ENCODE results near the gene AXIN1. TPM values are rescaled to one million over a fixed set of nuclear protein-coding genes. Genes with fewer than 3 reads are reported as not detected.

The AXIN1 gene
- total and polyA plus RNA-seq, 2 of the 8 experiments (the other 6 are each of a cell fraction or from before 2014, with no cell fraction given) = 12.5 to 41.9 TPM

DNA sequence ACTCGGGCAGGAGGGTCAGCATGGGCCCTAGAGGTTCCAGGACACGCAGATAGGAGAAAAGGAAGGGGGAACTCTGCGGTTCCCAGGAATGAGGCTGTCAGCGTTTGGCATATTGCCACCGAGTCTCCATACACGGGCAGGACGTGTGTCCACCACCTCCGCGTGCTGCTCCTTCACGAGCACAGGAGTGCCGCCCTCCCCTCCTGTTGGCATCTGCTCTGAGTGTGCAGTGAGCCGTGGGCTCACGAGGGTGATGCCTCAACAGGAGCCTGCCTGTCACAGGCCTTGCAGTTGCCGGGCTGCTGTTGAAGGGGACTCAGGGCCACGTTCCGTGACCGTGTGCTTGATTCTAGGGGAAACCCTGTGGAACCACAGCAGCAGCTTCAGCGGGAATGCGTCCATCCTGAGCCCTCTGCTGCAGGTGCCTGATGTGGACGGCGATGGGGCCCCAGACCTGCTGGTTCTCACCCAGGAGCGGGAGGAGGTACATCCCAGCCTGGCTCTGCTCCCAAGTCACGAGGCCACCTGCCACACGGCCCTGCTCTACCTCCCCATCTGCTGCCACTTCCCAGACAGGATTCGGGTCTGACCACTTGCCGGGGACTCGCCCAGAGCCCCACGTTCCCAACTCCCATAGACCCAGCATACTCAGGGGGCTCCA lies 91.4 kb downstream of the AXIN1 start:
- no peak overlapping the region for H2AFZ ChIP-seq (ENCODE audit: low read length)
- H3K14ac ChIP-seq (ENCODE audit: insufficient read length) = no peak overlapping the region
- H4K20me1 ChIP-seq (replicated peaks in 1 of 2; ENCODE audit: control insufficient read depth in 1 of 2, insufficient read depth in 2 of 2, low read length in 2 of 2) = peaks cover 0 to 12% of the 10 kb centered on the region in 2 experiments
- H4K8ac ChIP-seq (ENCODE audit: extremely low read depth, insufficient read depth, low read length) = no peak overlapping the region
- no peak overlapping the region for H2BK20ac ChIP-seq (ENCODE audit: low read length)
- FAIRE-seq (no peak), DNase-seq (ENCODE audit: low read depth in 1 of 2, low spot score in 2 of 2) (no peak)
- ChIA-PET CTCF (ENCODE audit: partially characterized antibody) (no interaction called here), POLR2A (ENCODE audit: partially characterized antibody) (interaction anchor here (1.2 to 2.0 kb wide), 2 partner anchors 8 to 11 kb away, joined by 4 read pairs; no protein-coding TSS in a partner anchor)
- no peak overlapping the region for H2BK15ac ChIP-seq (ENCODE audit: low read length)
- H3K79me1 ChIP-seq (ENCODE audit: low read depth, low read length) = no peaks in the 10 kb centered on the region
- WGBS, 2 experiments (ENCODE audit: extremely low coverage in 1 of 2, insufficient coverage in 1 of 2, insufficient read length in 1 of 2, insufficient replicate concordance in 2 of 2, low coverage in 1 of 2, low lambda C conversion rate in 2 of 2, missing lambda C conversion rate in 1 of 2) = 89% methylated on average over 28 of the region's 28 CpGs; no CpG with 5 or more reads in 1 of the 2 experiments
- no peak overlapping the region for H3K18ac ChIP-seq (ENCODE audit: extremely low read depth, low read length)
- no peak overlapping the region for H3K56ac ChIP-seq (replicated peaks; ENCODE audit: insufficient read length, low read depth, low read length)
- no peak overlapping the region for H3K4me2 ChIP-seq (ENCODE audit: insufficient read depth in 1 of 2, low read depth in 2 of 2, low read length in 2 of 2)
- H3K9me3 ChIP-seq (ENCODE audit: insufficient read depth in 2 of 2, low read depth in 1 of 2, low read length in 1 of 2) = no peaks in the 10 kb centered on the region
- H3K4me1 ChIP-seq (replicated peaks in 1 of 4; ENCODE audit: control insufficient read depth in 3 of 4, insufficient read depth in 4 of 4, low read length in 3 of 4) = no peaks in the 10 kb centered on the region
- no peak overlapping the region for H3K23ac ChIP-seq (ENCODE audit: insufficient read length)
- H3K4me3 ChIP-seq (ENCODE audit: extremely low read depth in 1 of 4, insufficient read depth in 2 of 4, low read depth in 3 of 4, low read length in 4 of 4) = no peak overlapping the region
- peaks cover 5 to 12% (median 9%) of the 10 kb centered on the region in 4 experiments; a peak in 6 of 8 replicates for H3K36me3 ChIP-seq (ENCODE audit: control insufficient read depth in 2 of 4, insufficient read depth in 4 of 4, low read length in 3 of 4)
- no peaks in the 10 kb centered on the region for H3K23me2 ChIP-seq (ENCODE audit: low read depth, low read length)
- H4K91ac ChIP-seq (replicated peaks; ENCODE audit: insufficient read length, low read length) = no peak overlapping the region
- no peaks in the 10 kb centered on the region for H3K79me2 ChIP-seq (ENCODE audit: control insufficient read depth in 1 of 2, insufficient read depth in 2 of 2, low read length in 2 of 2)
- H2BK12ac ChIP-seq (ENCODE audit: low read depth, low read length) = no peak overlapping the region
- H3K27me3 ChIP-seq (replicated peaks in 1 of 4; ENCODE audit: control insufficient read depth in 3 of 4, extremely low read depth in 1 of 4, insufficient read depth in 3 of 4, low read length in 3 of 4) = no peaks in the 10 kb centered on the region
- H2BK120ac ChIP-seq (replicated peaks; ENCODE audit: low read depth, low read length) = no peak overlapping the region
- H3K4ac ChIP-seq (replicated peaks; ENCODE audit: insufficient read length, low read depth, low read length) = no peak overlapping the region
- H2BK5ac ChIP-seq (ENCODE audit: low read depth, low read length) = no peak overlapping the region
- no peak overlapping the region for H3K27ac ChIP-seq (ENCODE audit: low read depth, low read length)
- H4K5ac ChIP-seq (ENCODE audit: insufficient read length, low read depth, low read length) = no peak overlapping the region
- no peak overlapping the region for H2AK5ac ChIP-seq (ENCODE audit: low read depth, low read length)
- no peak overlapping the region; a peak in 1 of 7 replicates for H3K9ac ChIP-seq (replicated peaks in 1 of 4; ENCODE audit: extremely low read depth in 1 of 4, low read depth in 3 of 4, low read length in 3 of 4)
- no peak for TF ChIP-seq SP4 (IDR thresholded peaks at IDR 0.05; ENCODE audit: low read length)
- TF ChIP-seq BCL11A (IDR thresholded peaks at IDR 0.05; ENCODE audit: low read depth in 2 of 2, low read length in 2 of 2) = no peak
- TF ChIP-seq, protein P1, sequence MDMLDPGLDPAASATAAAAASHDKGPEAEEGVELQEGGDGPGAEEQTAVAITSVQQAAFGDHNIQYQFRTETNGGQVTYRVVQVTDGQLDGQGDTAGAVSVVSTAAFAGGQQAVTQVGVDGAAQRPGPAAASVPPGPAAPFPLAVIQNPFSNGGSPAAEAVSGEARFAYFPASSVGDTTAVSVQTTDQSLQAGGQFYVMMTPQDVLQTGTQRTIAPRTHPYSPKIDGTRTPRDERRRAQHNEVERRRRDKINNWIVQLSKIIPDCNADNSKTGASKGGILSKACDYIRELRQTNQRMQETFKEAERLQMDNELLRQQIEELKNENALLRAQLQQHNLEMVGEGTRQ (IDR thresholded peaks at IDR 0.05; ENCODE audit: low read length) = no peak
- no peak for TF ChIP-seq CTBP2 (IDR thresholded peaks at IDR 0.05; ENCODE audit: borderline replicate concordance, insufficient read depth, insufficient read length, low read length)
- no peak for TF ChIP-seq RXRA (IDR thresholded peaks at IDR 0.05; ENCODE audit: insufficient read depth, low read depth, low read length)
- no peak for TF ChIP-seq RBBP5 (IDR thresholded peaks at IDR 0.05; ENCODE audit: borderline replicate concordance, low read depth, low read length)
- TF ChIP-seq SIRT6 (IDR thresholded peaks at IDR 0.05; ENCODE audit: low read length) = no peak
- no peak for TF ChIP-seq TAF7 (optimal IDR thresholded peaks at IDR 0.05; ENCODE audit: borderline replicate concordance, low read depth, low read length)
- no peak for TF ChIP-seq EZH2 (IDR thresholded peaks at IDR 0.05; ENCODE audit: low read depth, low read length, severe bottlenecking)
- TF ChIP-seq RNF2 (IDR thresholded peaks at IDR 0.05; ENCODE audit: borderline replicate concordance, low read depth, low read length, missing control alignments, poor library complexity, severe bottlenecking) = no peak
- no peak for TF ChIP-seq SRF (IDR thresholded peaks at IDR 0.05; ENCODE audit: low read depth, low read length)
